Activated naive CD8-positive, alpha-beta T cell treated with anti-CD3 and anti-CD28 coated beads, Interleukin-2, amount 10 ng/mL, durations not matched to agents 7 days and 5 days (primary cell): ENCODE results near the gene CARD9. TPM values are rescaled to one million over a fixed set of nuclear protein-coding genes. Genes with fewer than 3 reads are reported as not detected.
A peak's percentile ranks its signal among the peaks of the same experiment; 100 is the strongest.
"Not testable (repeated sequence)": the region's sequence is repeated elsewhere in the genome, so short reads cannot be mapped to it uniquely, and the experiment has no call there.

ENCODE experiments used
- ATAC-seq: fragments of 150-1000 bp; cut with Tn5 transposase; one replicate; pipeline ENCODE4 v1.10.0; 2021; ENCODE audit warnings: low read depth, moderate library complexity
- POLR2A ChIA-PET: fragments of 350-600 bp; sonication (Branson Sonifier 250); formaldehyde crosslinking; loops from one replicate; lab custom pipeline; 2021; ENCODE audit warnings: antibody characterized with exemption; lab: Charles Lee
- DNase-seq: peaks from one replicate; pipeline ENCODE4 v3.0.0; 2021
- H3K27ac Mint-ChIP-seq: one replicate; pipeline ENCODE4 v1.8.0; 2022; ENCODE audit warnings: mild to moderate bottlenecking, mixed read lengths
- H3K27me3 Mint-ChIP-seq: one replicate; pipeline ENCODE4 v1.8.0; 2022; ENCODE audit warnings: mild to moderate bottlenecking, moderate library complexity, mixed read lengths
- H3K36me3 Mint-ChIP-seq: one replicate; pipeline ENCODE4 v1.8.0; 2021; ENCODE audit warnings: mild to moderate bottlenecking, mixed read lengths
- H3K4me1 Mint-ChIP-seq: one replicate; pipeline ENCODE4 v1.8.0; 2021; ENCODE audit warnings: mixed read lengths
- H3K4me3 Mint-ChIP-seq: one replicate; pipeline ENCODE4 v1.8.0; 2022; ENCODE audit warnings: mild to moderate bottlenecking, moderate library complexity, mixed read lengths
- H3K9me3 Mint-ChIP-seq: one replicate; pipeline ENCODE4 v1.8.0; 2021; ENCODE audit warnings: mixed read lengths
- total RNA-seq, 2 experiments: library from RNA; stranded (reverse); gene quantifications; one replicate each; pipeline ENCODE4 v1.2.3, GENCODE V29; 2021

CARD9 gene
- total RNA-seq, 2 experiments from 2014 or later = 0.45 to 0.61 TPM

DNA sequence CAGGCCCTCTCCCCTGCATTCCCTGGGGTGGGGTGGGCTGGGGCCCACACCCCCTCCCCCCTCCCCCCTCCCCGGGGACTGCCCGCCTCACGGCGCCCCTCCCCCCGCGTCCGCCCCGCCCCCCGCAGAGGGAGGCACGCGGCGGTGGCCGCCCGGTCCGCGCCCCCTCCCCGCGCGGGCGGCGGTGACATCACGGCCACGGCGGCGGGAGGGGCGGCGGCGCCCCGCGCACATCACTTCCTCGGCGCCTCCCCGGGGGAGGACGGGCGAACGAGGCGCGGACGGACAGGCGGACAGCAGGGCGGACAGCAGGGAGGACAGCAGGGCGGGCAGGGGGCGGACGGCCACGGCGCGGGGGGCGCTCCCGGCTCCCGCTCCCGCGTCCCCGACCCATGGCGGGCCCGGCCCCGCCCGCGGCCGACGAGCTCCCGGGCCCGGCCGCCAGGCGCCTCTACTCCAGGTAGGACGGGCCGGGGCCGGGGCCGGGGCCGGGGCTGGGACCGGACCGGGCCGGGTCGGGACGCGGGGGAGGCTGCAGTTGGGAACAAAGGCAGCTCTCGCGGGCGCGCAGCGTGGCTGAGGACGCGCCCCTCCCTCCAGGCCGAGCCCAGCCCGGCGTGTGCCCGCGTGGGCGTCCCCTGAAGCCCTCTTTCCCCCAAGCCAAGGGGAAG is 46.0 kb downstream of the CARD9 start, which contains the start of gene GPSM1:
GPSM1 (plus strand) TSS at position 236 of the 671 bp plus-strand sequence; CDS start at position 393, 157 bp downstream.
- Mint-ChIP-seq H3K27me3 (no peaks in the 10 kb centered on the region), H3K36me3 (no peaks in the 10 kb centered on the region), H3K27ac (peak within 1 kb of the TSS; percentile 34), H3K4me1 (no peaks in the 10 kb centered on the region), H3K4me3 (peak within 1 kb of the TSS; percentile 66), H3K9me3 (no peaks in the 10 kb centered on the region)
- peak; percentile 39 for ATAC-seq
- POLR2A ChIA-PET = no interaction called here
- peak; percentile 64 for DNase-seq

DNA sequence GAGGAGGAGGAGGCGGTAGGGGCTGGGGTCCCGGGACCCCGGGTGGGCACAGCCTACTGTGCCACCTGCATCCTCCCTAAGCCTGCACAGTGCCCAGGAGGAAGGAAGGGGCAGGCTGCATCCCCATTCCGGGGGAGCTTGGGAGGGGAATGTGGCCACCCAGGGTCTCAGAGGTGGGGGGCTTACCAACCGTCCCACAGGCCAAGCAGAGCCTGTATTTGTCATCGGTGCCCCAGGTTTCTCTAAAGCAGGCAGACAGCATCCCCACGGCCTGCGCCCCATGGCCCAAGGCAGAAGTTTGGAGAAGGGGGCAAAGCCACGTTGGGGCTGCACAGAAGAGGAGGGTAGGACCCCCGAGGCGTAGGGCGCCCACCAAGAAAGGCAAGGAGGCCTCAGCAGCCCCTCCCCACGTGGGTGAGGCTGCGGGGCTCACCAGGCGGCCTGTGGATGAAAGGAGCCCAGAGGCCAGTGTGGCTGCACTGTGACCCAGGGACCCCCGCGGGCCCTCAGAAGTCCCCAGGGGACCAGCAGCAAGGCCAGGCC is 46.6 kb downstream of the CARD9 start:
- Mint-ChIP-seq H3K27ac (peak overlapping the region; percentile 34), H3K4me1 (no peaks in the 10 kb centered on the region), H3K27me3 (no peaks in the 10 kb centered on the region), H3K36me3 (no peaks in the 10 kb centered on the region), H3K4me3 (peak overlapping the region; percentile 66), H3K9me3 (no peaks in the 10 kb centered on the region)
- POLR2A ChIA-PET = no interaction called here
- no peak for DNase-seq
- ATAC-seq = no peak

DNA sequence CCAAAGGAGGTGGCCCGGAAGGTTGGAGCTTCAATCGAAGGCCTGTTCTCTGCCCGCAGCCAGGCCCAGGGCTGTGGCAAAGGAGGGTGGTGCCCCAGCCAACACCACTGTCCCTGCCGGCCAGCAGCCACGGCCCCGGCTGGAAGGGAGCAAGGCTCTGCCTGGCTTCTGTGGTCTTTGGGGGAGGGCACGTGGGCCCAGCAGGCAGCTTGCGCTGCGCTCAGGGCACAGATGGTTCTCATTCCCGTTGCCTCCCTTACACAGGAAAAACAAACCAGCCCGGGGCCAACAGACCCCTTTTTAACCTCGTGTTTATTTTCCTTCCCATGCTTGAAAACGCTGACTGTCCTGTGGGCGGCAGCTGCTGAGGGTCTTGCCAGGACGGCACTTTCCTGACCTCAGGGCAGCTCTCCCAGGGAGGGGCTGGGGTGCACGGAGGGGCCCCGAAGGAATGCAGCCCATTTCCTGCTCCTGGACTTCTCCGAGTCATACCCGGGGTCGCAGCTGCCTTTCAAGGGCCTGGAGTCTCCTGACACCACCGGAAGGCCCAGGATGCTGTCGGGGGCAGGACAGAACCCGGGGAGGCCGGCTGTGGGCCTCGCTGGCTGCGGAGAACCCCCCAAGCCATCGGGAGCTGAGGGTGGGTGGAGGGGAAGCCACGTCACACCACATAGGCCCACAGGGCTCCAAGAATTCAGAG is 47.3 kb downstream of the CARD9 start:
- Mint-ChIP-seq H3K36me3 (no peaks in the 10 kb centered on the region), H3K4me3 (peak overlapping the region; percentile 66), H3K27ac (no peak overlapping the region), H3K27me3 (no peaks in the 10 kb centered on the region), H3K4me1 (no peaks in the 10 kb centered on the region), H3K9me3 (no peaks in the 10 kb centered on the region)
- DNase-seq = no peak
- POLR2A ChIA-PET = interaction anchor here (1.0 kb wide), 1 partner anchor 37 kb away, joined by 3 read pairs; the partner anchor contains the start of gene DNLZ
- ATAC-seq = no peak

DNA sequence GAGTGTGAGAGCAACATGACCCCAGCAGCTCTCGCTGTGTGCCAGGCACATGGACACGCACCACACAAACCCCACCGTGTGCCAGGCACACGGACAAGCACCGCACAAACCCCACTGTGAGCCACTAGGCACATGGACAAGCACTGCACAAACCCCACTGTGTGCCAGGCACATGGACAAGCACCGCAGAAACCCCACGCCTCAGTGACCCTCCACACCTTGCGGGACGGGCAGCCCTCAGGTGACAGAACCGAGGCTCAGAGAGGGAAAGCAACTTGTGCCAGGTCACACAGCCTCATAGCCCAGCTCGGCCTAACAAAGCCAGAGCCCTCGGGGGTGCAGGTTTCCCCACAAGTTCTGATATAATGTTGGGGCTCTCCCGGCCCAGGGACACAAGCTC is 48.1 kb downstream of the CARD9 start:
- POLR2A ChIA-PET = interaction anchor here (1.0 kb wide), 1 partner anchor 38 kb away, joined by 3 read pairs; the partner anchor contains the start of gene DNLZ
- Mint-ChIP-seq H3K9me3 (no peaks in the 10 kb centered on the region), H3K4me1 (no peaks in the 10 kb centered on the region), H3K27me3 (no peaks in the 10 kb centered on the region), H3K27ac (no peak overlapping the region), H3K36me3 (no peaks in the 10 kb centered on the region), H3K4me3 (no peak overlapping the region)
- ATAC-seq = no peak
- no peak for DNase-seq

DNA sequence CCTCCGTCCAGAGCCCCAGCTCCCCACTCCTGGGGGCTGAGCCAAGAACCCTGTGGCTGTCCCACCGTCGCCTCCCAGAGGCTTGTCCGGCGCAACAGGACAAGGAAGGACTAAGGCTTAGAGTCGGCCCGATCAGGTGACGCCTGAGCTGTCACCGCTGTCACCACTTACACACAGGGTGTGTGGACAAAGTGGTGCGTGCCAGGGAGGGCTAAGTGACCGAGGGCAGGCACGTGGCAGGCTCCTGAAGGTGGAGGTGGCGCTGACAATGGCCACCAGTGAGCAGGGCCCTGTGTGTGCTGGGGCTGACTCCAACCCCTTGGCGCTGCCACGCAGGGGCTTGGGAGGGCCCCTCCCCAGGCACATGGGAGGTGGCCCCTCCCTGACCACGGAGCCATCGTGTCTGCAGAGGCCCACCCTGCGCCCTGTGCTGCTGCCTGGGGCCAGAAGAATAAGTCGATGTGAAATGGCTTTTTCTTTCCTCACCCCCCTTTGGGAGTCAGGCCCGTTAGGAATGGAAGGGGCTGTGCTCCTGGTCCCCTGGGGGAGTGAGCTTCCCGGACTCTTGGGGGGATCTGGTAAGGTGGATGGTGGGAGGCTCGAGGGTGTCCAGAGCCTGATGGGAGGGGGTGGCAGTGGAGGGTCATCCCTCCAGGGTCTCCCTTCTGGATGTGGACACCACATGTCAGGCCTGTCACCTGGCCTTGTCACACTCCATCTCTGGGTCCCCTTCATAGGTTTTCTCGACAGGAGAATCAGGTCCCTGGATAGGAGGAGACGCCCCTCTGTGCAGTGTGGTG is 48.8 kb downstream of the CARD9 start:
- POLR2A ChIA-PET = interaction anchor here (0.9 kb wide), 1 partner anchor 58 kb away, joined by 3 read pairs; no protein-coding TSS in a partner anchor
- H3K27me3 Mint-ChIP-seq = no peaks in the 10 kb centered on the region
- H3K9me3 Mint-ChIP-seq = no peaks in the 10 kb centered on the region
- H3K4me1 Mint-ChIP-seq = no peaks in the 10 kb centered on the region
- no peak for ATAC-seq
- no peak overlapping the region for H3K4me3 Mint-ChIP-seq
- no peak for DNase-seq
- H3K36me3 Mint-ChIP-seq = no peaks in the 10 kb centered on the region
- no peak overlapping the region for H3K27ac Mint-ChIP-seq

DNA sequence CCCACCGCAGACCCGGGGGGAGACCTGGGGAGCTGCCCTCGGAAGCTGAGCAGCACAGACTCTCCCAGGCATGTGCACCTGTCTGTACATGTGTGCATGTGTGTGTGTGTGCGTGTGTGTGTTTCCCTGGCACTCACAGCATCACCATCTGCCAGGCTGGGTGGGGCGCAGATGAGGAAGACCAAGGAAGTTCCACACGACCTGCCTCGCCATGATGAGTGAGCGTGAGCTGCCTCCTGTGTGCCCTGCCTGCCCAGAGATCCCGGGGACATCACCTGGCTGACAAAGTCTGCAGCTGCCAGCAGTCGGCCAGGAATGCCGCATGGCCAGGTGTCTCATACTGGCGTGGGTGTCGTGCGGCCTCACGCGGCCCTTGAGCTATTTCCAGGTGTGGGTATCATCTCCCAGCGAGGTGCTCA is 50.1 kb downstream of the CARD9 start:
- Mint-ChIP-seq H3K27me3 (no peaks in the 10 kb centered on the region), H3K36me3 (no peaks in the 10 kb centered on the region)

DNA sequence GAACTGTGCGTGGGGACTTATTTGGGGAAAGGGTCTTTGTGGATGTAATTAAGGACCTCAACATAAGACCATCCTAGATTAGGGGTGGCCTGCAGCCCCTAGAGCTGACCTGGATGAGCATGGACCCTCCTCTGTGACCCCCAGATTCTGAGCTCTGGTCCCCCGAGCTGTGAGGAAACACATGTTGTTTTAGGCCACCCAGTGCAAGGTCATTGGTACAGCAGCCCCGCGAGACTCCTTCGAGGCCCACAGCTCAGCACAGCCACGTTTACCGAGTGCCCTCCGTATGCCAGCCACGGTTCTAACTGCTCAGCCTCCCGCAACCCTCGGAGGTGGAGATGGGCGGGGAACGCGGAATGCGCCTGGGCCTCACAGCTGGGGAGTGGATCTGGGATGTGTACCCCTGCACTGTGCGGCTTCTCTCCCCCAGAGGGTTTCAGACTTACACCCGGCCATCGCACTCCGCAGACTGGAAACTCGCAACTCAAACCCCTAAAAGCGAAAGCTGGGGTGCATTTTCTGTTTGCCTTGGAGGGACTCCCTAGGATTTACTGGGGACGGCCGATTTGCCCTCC is 50.6 kb downstream of the CARD9 start:
- Mint-ChIP-seq H3K27ac (no peak overlapping the region), H3K27me3 (no peaks in the 10 kb centered on the region), H3K4me3 (no peak overlapping the region), H3K9me3 (no peaks in the 10 kb centered on the region), H3K36me3 (no peaks in the 10 kb centered on the region), H3K4me1 (no peaks in the 10 kb centered on the region)
- ATAC-seq (no peak), DNase-seq (no peak)
- POLR2A ChIA-PET = no interaction called here

More for the DNA sequence above, 50.1 kb downstream of the CARD9 start:
- Mint-ChIP-seq H3K4me1 (no peaks in the 10 kb centered on the region), H3K4me3 (no peak overlapping the region), H3K27ac (no peak overlapping the region), H3K9me3 (no peaks in the 10 kb centered on the region)
- POLR2A ChIA-PET = no interaction called here
- ATAC-seq (no peak), DNase-seq (no peak)

DNA sequence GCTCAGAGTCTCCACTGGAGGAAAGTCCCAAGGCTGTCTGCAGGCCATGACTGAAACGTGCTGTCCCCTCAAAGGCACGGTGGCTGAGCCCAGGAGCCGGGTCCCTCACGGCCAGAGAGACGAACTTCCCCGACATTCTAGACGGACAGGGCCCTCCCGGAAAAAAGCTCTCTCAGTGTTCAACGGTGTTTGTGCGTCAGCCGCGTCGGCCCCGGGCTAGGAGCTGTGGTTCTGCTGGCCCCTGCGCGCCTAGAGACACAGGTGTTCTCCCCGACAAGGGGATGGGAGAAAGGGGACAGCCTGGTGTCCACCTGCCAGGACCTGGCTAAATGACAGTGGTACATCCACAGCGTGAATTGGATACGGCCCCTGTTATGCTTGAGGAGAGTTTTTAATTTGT is 51.9 kb downstream of the CARD9 start:
- Mint-ChIP-seq H3K27ac (no peak overlapping the region), H3K4me1 (peaks cover under 1% of the 10 kb centered on the region), H3K4me3 (no peak overlapping the region), H3K36me3 (no peaks in the 10 kb centered on the region), H3K27me3 (no peaks in the 10 kb centered on the region), H3K9me3 (no peaks in the 10 kb centered on the region)
- POLR2A ChIA-PET = no interaction called here
- ATAC-seq (no peak), DNase-seq (no peak)

DNA sequence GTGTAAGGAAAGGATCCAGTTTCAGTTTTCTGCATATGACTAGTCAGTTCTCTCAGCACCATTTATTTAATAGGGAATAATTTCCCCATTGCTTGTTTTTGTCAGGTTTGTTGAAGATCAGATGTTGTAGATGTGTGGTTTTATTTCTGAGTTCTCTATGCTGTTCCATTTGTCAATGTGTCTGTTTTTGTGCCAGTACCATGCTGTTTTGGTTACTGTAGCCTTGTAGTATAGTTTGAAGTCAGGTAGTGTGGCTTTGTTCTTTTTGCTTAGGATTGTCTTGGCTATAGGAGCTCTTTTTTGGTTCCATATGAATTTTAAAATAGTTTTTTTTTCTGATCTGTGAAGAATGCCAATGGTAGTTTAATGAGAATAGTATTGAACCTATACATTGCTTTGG is 52.5 kb downstream of the CARD9 start:
- H3K36me3 Mint-ChIP-seq, H3K27me3 Mint-ChIP-seq, H3K27ac Mint-ChIP-seq, POLR2A ChIA-PET, H3K4me3 Mint-ChIP-seq, H3K9me3 Mint-ChIP-seq, H3K4me1 Mint-ChIP-seq, DNase-seq, ATAC-seq: not testable (repeated sequence)

DNA sequence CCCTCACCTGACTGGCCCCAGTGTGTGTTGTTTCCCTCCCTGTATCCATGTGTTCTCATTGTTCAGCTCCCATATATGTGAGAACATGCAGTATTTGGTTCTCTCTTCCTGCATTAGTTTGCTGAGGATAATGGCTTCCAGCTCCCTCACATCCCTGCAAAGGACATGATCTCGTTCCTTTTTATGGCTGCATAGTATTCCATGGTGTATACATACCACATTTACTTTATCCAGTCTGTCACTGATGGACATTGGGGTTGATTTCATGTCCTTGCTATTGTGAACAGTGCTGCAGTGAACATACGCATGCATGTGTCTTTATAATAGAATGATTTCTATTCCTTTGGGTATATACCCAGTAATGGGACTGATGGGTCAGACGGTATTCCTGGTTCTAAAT is 53.5 kb downstream of the CARD9 start:
- H3K36me3 Mint-ChIP-seq, H3K9me3 Mint-ChIP-seq, ATAC-seq, H3K4me3 Mint-ChIP-seq, H3K27ac Mint-ChIP-seq, DNase-seq, H3K4me1 Mint-ChIP-seq, POLR2A ChIA-PET, H3K27me3 Mint-ChIP-seq: not testable (repeated sequence)

DNA sequence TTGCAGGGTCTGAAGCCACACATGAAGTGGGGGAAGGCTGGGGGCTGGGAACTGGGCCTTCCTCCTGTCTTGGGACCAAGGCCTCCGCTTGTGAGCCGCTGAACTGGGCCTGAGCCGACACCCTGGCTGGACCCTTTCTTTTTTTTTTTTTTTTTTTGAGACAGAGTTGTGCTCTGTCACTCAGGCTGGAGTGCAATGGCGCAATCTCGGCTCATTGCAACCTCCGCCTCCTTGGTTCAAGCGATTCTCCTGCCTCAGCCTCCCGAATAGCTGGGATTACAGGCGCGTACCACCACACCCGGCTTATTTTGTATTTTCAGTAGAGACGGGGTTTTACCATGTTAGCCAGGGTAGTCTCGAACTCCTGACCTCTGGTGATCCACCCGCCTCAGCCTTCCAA is 54.2 kb downstream of the CARD9 start:
- not testable (repeated sequence) for H3K4me1 Mint-ChIP-seq, H3K36me3 Mint-ChIP-seq

DNA sequence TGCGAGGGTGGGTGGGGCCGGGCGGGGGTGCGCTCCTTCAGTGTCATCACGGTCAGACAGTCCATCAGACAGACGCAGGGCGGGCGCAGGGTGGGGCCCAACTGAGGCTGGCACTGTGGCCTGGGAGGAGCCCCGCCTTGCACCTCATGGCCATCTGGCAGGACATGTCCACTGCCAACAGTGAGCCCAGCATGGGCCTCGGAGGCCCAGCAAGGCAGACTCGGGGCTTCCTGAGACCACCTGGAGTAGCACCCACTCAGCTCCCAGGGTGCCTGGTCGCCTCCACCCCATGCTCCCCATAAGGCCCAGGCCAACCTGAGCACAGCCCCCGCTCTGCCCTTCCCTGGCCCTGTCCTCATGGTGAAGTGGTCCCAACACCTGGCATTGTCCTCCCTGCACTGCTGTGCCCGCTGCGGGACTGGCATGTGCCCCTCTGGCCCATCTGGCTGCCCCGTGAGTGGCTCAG is 54.7 kb downstream of the CARD9 start:
- POLR2A ChIA-PET = no interaction called here

More for the DNA sequence above, 54.2 kb downstream of the CARD9 start:
- H3K4me3 Mint-ChIP-seq, H3K27me3 Mint-ChIP-seq, POLR2A ChIA-PET, ATAC-seq, DNase-seq, H3K27ac Mint-ChIP-seq: not testable (repeated sequence)
- peaks cover 15% of the 10 kb centered on the region for H3K9me3 Mint-ChIP-seq

More for the DNA sequence above, 54.7 kb downstream of the CARD9 start:
- H3K27me3 Mint-ChIP-seq = no peaks in the 10 kb centered on the region
- H3K36me3 Mint-ChIP-seq = peaks cover 2% of the 10 kb centered on the region
- no peak overlapping the region for H3K27ac Mint-ChIP-seq
- DNase-seq (no peak), ATAC-seq (no peak)
- no peak overlapping the region for H3K4me3 Mint-ChIP-seq
- peaks cover 15% of the 10 kb centered on the region for H3K9me3 Mint-ChIP-seq
- peaks cover 5% of the 10 kb centered on the region for H3K4me1 Mint-ChIP-seq
